HL-60 (cell line): ENCODE data around the gene HSD11B2.

Experiments used
- DNase-seq, 2 experiments: peaks; one replicate each; pipeline ENCODE4 v3.0.0-alpha.2; 2010 to 2020; ENCODE audit warnings: low read depth in 1 of 2, low spot score in 1 of 2
- H3K27ac ChIP-seq: fragments of 250-450 bp; sonication (Bioruptor Pico); replicated peaks from 2 replicates; pipeline ENCODE4 v1.5.1; 2020; ENCODE audit warnings: mild to moderate bottlenecking, moderate library complexity
- H3K27me3 ChIP-seq: fragments of 250-450 bp; sonication (Bioruptor Pico); 2 replicates; pipeline ENCODE4 v1.5.1; 2021; ENCODE audit warnings: mild to moderate bottlenecking, moderate library complexity; ENCODE audit not compliant: insufficient read depth, poor library complexity, severe bottlenecking
- H3K4me3 ChIP-seq: replicated peaks from 2 replicates; pipeline ENCODE4 v1.5.1; 2011; ENCODE audit warnings: mild to moderate bottlenecking, control low read depth, low read length; ENCODE audit not compliant: insufficient read depth
- CTCF ChIP-seq: IDR thresholded peaks from one replicate; pipeline ENCODE4 v1.5.1; 2011; ENCODE audit warnings: low read length, control low read depth, inconsistent platforms; ENCODE audit not compliant: insufficient read depth
- GABPA ChIP-seq: IDR thresholded peaks from 2 replicates; pipeline ENCODE4 v1.6.1; 2012; ENCODE audit warnings: low read depth
- POLR2AphosphoS5 ChIP-seq: IDR thresholded peaks from 2 replicates; pipeline ENCODE4 v1.6.1; 2012; ENCODE audit warnings: low read depth
- REST ChIP-seq: IDR thresholded peaks from 2 replicates; pipeline ENCODE4 v1.6.1; 2012; ENCODE audit warnings: low read depth; ENCODE audit not compliant: insufficient replicate concordance
- SPI1 ChIP-seq: IDR thresholded peaks from 2 replicates; pipeline ENCODE4 v1.6.1; 2012; ENCODE audit warnings: low read depth, mild to moderate bottlenecking, borderline replicate concordance

The HSD11B2 gene

GRCh38 chr16:67423015-67423414 is 7.9 kb upstream of the HSD11B2 start:
- no peak for DNase-seq
- TF ChIP-seq CTCF, result no peak
- no peak for TF ChIP-seq REST
- no peak for TF ChIP-seq POLR2AphosphoS5
- no peak for TF ChIP-seq SPI1
- no peak for TF ChIP-seq GABPA
- Histone ChIP-seq H3K4me3 (no peak overlapping the region), H3K27me3 (peaks cover 8% of the 10 kb centered on the region), H3K27ac (no peak overlapping the region)

- H3K27ac ChIP-seq, result no peak overlapping the region
- peaks cover 8% of the 10 kb centered on the region for H3K27me3 ChIP-seq
- DNase-seq, result peak in 1 of 2 experiments; percentile 26
- H3K4me3 ChIP-seq, result no peak overlapping the region
- TF ChIP-seq GABPA (no peak), REST (no peak), CTCF (no peak), POLR2AphosphoS5 (no peak), SPI1 (no peak)
These were observed 7.2 kb upstream of the HSD11B2 start for GRCh38 chr16:67423611-67424260.

- Histone ChIP-seq H3K27ac (no peak overlapping the region), H3K4me3 (no peak overlapping the region), H3K27me3 (peaks cover 12% of the 10 kb centered on the region)
- TF ChIP-seq POLR2AphosphoS5 (no peak), GABPA (no peak), SPI1 (no peak), CTCF (no peak), REST (no peak)
- no peak for DNase-seq
These were observed 6.7 kb upstream of the HSD11B2 start for GRCh38 chr16:67424261-67424615.
